Measurements from ENCODE around the gene VAMP2.

The VAMP2 gene

DNA sequence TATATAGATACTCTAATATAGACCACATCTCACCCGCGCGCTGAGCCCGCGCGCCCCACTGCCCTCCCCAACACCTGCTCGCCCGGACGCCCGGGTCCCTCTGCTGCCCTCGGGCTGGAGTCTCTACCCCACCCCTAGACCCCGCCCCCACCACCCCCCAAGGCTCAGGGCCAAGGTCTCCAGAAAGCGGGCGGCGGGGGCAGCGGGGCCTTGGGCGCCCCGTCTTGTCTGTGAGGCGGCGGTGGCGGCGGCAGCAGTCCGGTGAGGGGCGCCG lies 41.4 kb downstream of the VAMP2 start:
- DNase-seq, result no peak

DNA sequence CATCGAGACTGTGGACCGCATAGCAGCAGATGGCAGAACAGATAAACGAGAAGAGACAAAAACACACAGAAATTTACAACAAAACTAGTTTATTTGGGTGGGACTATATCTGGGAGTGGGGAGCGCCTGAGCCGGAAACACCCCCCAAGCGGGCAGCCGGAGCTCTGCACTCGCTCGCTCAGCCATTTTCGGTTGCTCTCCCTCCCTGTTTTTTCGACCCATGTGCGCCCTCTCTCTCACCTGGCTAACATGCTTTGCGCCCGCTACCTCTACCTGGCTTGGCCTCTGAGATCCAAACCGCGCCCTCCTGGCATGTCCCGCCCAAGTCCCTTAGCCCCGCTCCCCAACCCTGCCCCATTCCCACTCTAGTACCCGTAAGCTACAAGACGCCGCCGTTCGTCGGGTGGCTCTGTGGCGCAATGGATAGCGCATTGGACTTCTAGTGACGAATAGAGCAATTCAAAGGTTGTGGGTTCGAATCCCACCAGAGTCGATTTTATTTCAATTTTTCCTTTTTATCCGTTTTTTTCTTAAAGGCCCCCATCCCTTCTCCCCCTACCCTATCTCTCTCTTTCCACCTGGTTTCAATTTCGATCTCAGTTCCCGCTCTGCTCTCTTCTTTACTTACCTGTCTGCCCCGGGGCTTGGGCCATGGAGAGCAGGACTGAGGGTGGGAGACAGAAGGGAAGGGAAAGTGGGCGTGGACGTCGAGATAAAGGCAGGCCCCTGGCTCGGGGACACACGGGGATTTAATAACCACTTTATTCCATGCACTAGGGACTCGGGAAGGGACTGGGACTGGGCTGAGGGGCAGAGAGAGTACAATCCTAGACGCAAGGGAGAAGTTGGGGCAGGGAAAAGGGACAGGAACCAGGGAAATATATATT lies 42.0 kb downstream of the VAMP2 start:
- DNase-seq, result peak; percentile 89

DNA sequence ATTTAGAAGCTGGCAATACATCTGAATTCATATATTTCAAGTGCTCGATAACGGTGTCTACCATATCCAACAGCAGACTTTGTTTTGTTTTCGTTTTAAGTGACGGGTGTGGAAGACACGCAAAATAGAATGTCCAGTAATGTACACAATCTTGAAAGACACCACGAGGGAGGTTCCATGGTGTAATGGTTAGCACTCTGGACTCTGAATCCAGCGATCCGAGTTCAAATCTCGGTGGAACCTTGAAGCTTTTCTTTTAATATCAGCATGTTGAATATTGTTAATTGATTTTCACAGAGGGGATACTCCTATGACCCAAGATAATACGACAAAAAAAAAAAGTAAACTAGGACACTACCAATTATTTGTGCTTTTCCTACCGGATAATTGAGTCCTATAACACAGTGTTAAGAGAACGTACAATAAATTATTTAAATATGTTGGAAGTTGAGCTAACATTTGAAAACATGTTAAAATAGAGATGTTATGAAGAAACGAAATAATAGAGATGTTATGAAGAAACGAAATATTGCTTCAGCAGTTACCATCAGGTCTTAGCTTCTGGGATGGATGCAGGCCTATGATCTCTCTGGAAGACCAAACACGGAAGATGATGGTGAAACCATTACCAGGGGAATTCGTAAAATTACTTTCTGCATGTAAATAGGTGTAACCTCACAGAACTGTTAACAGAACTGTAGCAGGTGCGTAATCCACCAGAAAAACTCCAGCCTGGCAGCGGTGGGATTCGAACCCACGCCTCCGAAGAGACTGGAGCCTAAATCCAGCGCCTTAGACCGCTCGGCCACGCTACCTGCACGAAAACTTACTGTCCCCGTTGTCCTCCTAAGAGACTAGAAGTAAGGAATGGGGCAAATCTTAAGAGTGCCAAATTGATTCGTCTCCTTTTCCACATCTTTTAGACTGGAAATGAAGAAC lies 42.9 kb downstream of the VAMP2 start:
- peak; percentile 97 for DNase-seq

DNA sequence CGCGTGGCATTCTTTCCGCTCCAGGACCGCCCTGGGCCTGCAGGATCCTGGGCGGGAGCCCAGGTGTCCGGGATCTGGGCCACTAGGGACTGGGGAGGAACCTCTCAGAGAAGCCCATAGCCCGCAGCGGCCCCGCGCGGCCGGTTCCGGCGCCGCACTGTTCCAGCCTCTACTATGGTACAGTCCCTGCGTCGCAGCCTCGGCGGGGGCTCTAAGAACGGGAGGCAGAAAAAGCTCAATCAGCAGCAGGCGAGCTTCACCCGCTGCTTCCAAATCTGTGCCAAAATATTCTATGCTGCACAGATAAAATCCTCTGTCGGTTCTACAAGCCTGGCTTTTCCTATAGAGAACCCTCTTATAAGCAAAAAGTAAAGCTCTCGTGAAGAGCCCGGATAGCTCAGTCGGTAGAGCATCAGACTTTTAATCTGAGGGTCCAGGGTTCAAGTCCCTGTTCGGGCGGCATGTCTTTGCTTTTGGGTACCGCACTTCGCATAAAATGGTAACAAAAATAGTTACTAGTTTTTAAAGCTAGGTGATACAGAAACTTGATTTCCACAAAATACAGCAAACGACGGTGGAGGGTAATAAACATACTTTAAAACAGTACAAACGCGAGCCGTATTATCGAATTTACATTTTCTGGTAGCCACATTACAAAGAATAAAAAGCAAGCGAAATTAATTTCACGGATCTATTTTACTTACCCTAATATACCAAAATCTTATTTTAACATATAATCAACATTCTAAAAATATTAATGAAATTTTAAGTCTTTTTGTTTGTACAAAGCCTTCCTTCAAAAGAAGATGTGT lies 43.8 kb downstream of the VAMP2 start:
- peak; percentile 90 for DNase-seq

GRCh38 chr17:8117980-8118768 lies 44.6 kb downstream of the VAMP2 start, which contains the start of gene ALOXE3:
TSS of gene ALOXE3 (minus strand) at chr17:8118514. CDS start at chr17:8117990, 524 bp downstream.
- DNase-seq, result peak; percentile 63

- no peak for DNase-seq
These were observed 45.3 kb downstream of the VAMP2 start for GRCh38 chr17:8117367-8117979.

GRCh38 chr17:8116776-8117175 lies 46.0 kb downstream of the VAMP2 start:
- DNase-seq, result no peak

DNA sequence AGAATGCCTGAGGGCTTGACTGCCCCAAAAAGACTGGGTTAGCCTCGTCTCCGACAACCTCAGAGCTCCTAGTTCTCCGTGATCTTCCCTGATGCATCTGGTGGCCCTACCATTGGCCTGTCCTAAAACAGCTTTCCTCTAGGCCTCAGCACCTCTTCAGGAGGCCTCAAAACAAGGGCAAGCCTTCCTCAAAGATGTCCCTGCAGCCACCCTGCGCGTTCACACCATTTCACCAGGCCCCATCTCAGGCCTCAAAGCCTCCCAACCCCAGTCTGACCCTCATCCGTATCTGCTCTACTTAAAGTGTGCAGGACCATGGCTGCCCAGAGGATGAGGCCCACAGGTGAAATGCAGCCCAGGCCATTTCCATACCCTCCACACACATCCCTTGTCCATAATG lies 51.8 kb downstream of the VAMP2 start:
- DNase-seq, result no peak

DNA sequence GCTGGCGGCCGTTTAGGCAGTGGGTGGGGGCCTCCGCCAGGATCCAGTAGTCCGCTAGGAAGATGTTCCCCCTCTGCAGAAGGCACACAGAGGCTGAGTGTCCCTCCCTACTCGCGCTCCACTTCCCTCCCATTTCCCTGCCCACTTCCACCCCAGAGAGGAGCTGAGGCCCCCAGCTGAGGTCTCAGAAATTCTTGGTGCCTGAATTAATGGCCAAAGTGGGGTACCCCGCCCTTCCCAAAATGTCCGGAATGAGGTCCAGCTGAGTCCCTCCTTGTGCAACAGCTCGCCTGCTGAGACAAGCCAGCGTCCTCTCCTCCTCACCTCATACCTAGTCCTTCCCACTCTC lies 52.3 kb downstream of the VAMP2 start:
- DNase-seq, result no peak

- DNase-seq, result peak; percentile 56
These were observed 52.9 kb downstream of the VAMP2 start for GRCh38 chr17:8109661-8110455.

All from hematopoietic multipotent progenitor cell treated with erythropoietin and hydrocortisone succinate and interleukin-3 and kit ligand, for 8 days (in vitro differentiated cells).